GM12878 (cell line): Measurements from ENCODE around the gene SERINC5. TPM values are rescaled to one million over a fixed set of nuclear protein-coding genes. Genes with fewer than 3 reads are reported as not detected.

Experiments
- CBX5 ChIP-seq: sonication (generic); IDR thresholded peaks from 2 replicates; pipeline ENCODE4 v1.6.1; 2016; ENCODE audit warnings: low read depth, moderate library complexity, mild to moderate bottlenecking, inconsistent platforms
- CHD1 ChIP-seq: IDR thresholded peaks from 2 replicates; pipeline ENCODE4 v1.6.1; 2012; ENCODE audit warnings: low read depth, low read length, improper control_type of control experiment
- CHD4 ChIP-seq: fragments of 200-600 bp; sonication (generic); IDR thresholded peaks from 2 replicates; pipeline ENCODE4 v1.6.1; 2016; ENCODE audit warnings: mild to moderate bottlenecking
- DPF2 ChIP-seq: fragments of 450-650 bp; IDR thresholded peaks from 2 replicates; pipeline ENCODE4 v1.6.1; 2017; ENCODE audit warnings: mild to moderate bottlenecking
- ELK1 ChIP-seq: IDR thresholded peaks from 2 replicates; pipeline ENCODE4 v1.6.1; 2012; ENCODE audit warnings: low read depth, low read length, improper control_type of control experiment
- GATAD2B ChIP-seq: fragments of 450-650 bp; conservative IDR thresholded peaks from 2 replicates; pipeline ENCODE4 v1.6.1; 2017; ENCODE audit warnings: low read depth, mild to moderate bottlenecking, moderate library complexity
- IKZF1 ChIP-seq: fragments of 450-650 bp; conservative IDR thresholded peaks from 2 replicates; pipeline ENCODE4 v1.6.1; 2017; ENCODE audit warnings: antibody characterized with exemption, mild to moderate bottlenecking
- IKZF2 ChIP-seq, 2 experiments: fragments of 450-650 bp; IDR thresholded peaks; 2 replicates each; pipeline ENCODE4 v1.6.1; 2017; ENCODE audit warnings: mild to moderate bottlenecking in 2 of 2, moderate library complexity in 2 of 2
- IRF5 ChIP-seq: fragments of 450-650 bp; IDR thresholded peaks from 2 replicates; pipeline ENCODE4 v1.6.1; 2017; ENCODE audit warnings: borderline replicate concordance
- JUNB ChIP-seq: IDR thresholded peaks from 2 replicates; pipeline ENCODE4 v1.6.1; 2016; ENCODE audit warnings: antibody characterized with exemption, mild to moderate bottlenecking
- MTA2 ChIP-seq: fragments of 450-650 bp; IDR thresholded peaks from 2 replicates; pipeline ENCODE4 v1.6.1; 2016; ENCODE audit warnings: low read depth, mild to moderate bottlenecking, moderate library complexity
- MYC ChIP-seq: IDR thresholded peaks from 2 replicates; pipeline ENCODE4 v1.6.1; 2011; ENCODE audit warnings: mild to moderate bottlenecking, low read length, moderate library complexity, inconsistent platforms; ENCODE audit not compliant: insufficient read depth, insufficient replicate concordance, insufficient read length, severe bottlenecking
- NFIC ChIP-seq: IDR thresholded peaks from 2 replicates; pipeline ENCODE4 v1.6.1; 2012; ENCODE audit warnings: low read depth, mild to moderate bottlenecking, inconsistent platforms, low read length, moderate library complexity
- NRF1 ChIP-seq: conservative IDR thresholded peaks from 2 replicates; pipeline ENCODE4 v1.6.1; 2011; ENCODE audit warnings: mild to moderate bottlenecking, low read depth, low read length, improper control_type of control experiment
- RAD21 ChIP-seq: IDR thresholded peaks from 2 replicates; pipeline ENCODE4 v1.6.1; 2011; ENCODE audit warnings: mild to moderate bottlenecking, low read depth, low read length, moderate library complexity; ENCODE audit not compliant: insufficient read depth
- RBBP5 ChIP-seq: fragments of 200-600 bp; sonication (generic); conservative IDR thresholded peaks from 2 replicates; pipeline ENCODE4 v1.6.1; 2016
- RELB ChIP-seq: fragments of 450-650 bp; IDR thresholded peaks from 2 replicates; pipeline ENCODE4 v1.6.1; 2017; ENCODE audit warnings: low read depth, mild to moderate bottlenecking, moderate library complexity
- SIX5 ChIP-seq: IDR thresholded peaks from 2 replicates; pipeline ENCODE4 v1.6.1; 2011; ENCODE audit warnings: mild to moderate bottlenecking, low read depth, low read length, moderate library complexity; ENCODE audit not compliant: severe bottlenecking
- SMC3 ChIP-seq: IDR thresholded peaks from 2 replicates; pipeline ENCODE4 v1.6.1; 2011; ENCODE audit warnings: low read length, improper control_type of control experiment, borderline replicate concordance
- SUPT20H ChIP-seq: IDR thresholded peaks from 2 replicates; pipeline ENCODE4 v1.6.1; 2011; ENCODE audit warnings: low read depth, mild to moderate bottlenecking, low read length, moderate library complexity, borderline replicate concordance; ENCODE audit not compliant: control insufficient read depth
- TCF12 ChIP-seq: IDR thresholded peaks from 2 replicates; pipeline ENCODE4 v1.6.1; 2011; ENCODE audit warnings: low read depth, mild to moderate bottlenecking, low read length
- TCF7 ChIP-seq: IDR thresholded peaks from 2 replicates; pipeline ENCODE4 v1.6.1; 2014; ENCODE audit warnings: antibody characterized with exemption, borderline replicate concordance
- WRNIP1 ChIP-seq: IDR thresholded peaks from 2 replicates; pipeline ENCODE4 v1.6.1; 2011; ENCODE audit warnings: low read depth, low read length, improper control_type of control experiment, borderline replicate concordance
- ZBED1 ChIP-seq: IDR thresholded peaks from 2 replicates; pipeline ENCODE4 v1.6.1; 2016; ENCODE audit warnings: borderline replicate concordance
- polyA plus RNA-seq, 11 experiments: library from polyadenylated mRNA; depleted of rRNA in 4 of 11; unstranded in 6 of 11; stranded (reverse) in 5 of 11; fragments of >200 nt; fragmentation: Nextera tagmentation in 4 of 11; fragmentation: Illumina TruSeq in 1 of 11; extraction: Ambion mirVana in 4 of 11; extraction: Trizol in 1 of 11; gene quantifications; 1 replicate in 1 of 11; 2 replicates in 10 of 11; pipeline versions ENCODE4 v1.2.1 to v1.2.3, GENCODE V29; 2011 to 2016; ENCODE audit warnings: inconsistent platforms in 2 of 11, missing spikeins in 2 of 11, low read depth in 1 of 11
- total RNA-seq, 4 experiments: library from RNA; depleted of rRNA in 3 of 4; stranded (reverse); fragments of >200 nt in 3 of 4; fragmentation: Illumina TruSeq in 1 of 4; extraction: Trizol in 1 of 4; gene quantifications; 2 replicates each; pipeline versions ENCODE4 v1.2.1 to v1.2.3, GENCODE V29; 2013 to 2021
- TF ChIP-seq, protein P1 (sequence below): fragments of 450-650 bp; formaldehyde crosslinking; IDR thresholded peaks from 2 replicates; pipeline ENCODE4 v1.5.0; 2022; ENCODE audit warnings: mild to moderate bottlenecking, missing genetic modification characterization

SERINC5 gene
- total and polyA plus RNA-seq, 10 of the 15 experiments (the other 5 are each of a cell fraction or from before 2014, with no cell fraction given) = 0.66 to 7.0 (median 2.8) TPM

DNA sequence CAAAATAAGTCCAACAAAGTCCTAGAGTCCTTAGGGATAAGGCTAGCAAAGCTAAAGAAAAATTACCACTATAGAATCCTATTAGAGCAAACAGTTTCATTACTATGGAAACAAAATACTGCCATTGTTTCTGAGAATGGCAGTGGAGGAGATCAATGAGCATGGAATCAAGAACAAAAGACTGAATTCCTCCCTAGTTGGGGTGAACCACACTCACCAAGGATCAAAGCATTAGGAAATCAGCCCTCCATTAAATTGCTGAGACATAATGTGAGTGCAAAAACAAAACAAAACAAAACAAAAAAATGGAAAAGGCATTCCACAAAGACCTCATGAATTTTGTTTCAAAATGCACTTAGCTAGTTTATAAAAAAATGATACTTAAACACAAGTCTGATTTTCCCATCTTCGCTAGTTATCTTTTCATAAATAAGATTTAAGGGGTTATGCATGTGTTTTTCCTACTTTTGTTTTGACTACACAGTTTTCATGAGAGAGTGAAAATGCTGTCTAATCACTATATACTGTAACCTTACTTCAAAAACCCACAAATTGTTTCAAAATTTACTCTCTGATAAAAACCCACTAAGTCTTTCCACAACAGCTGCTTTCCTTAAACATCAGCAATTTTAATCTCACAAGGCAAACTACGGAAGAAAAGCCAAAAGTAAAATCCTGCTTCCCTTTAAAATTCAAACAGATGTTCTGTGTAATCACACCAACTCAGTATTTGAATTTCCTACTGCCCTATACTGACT, 9.7 kb downstream of the SERINC5 start (continued):
- TF ChIP-seq IRF5 (no peak), JUNB (peak; percentile 71), RELB (peak; percentile 46; the same call in 1 of the 2 replicates), ZBED1 (no peak), ELK1 (no peak), GATAD2B (no peak), SMC3 (no peak), DPF2 (no peak), NFIC (no peak), CHD1 (no peak), MYC (no peak), TCF12 (no peak), MTA2 (peak; percentile 32; the same call in 1 of the 2 replicates), CHD4 (no peak), SIX5 (no peak), SUPT20H (no peak), WRNIP1 (no peak), IKZF2 (IDR thresholded peaks at IDR 0.05) (peak in 1 of 2 experiments; percentile 53; a peak in 1 of 4 replicates), RBBP5 (no peak), NRF1 (no peak), TCF7 (no peak), CBX5 (no peak), IKZF1 (0 out of 2 replicates have a peak, but pooled peaks have one; percentile 9), RAD21 (no peak)
- TF ChIP-seq, protein P1, sequence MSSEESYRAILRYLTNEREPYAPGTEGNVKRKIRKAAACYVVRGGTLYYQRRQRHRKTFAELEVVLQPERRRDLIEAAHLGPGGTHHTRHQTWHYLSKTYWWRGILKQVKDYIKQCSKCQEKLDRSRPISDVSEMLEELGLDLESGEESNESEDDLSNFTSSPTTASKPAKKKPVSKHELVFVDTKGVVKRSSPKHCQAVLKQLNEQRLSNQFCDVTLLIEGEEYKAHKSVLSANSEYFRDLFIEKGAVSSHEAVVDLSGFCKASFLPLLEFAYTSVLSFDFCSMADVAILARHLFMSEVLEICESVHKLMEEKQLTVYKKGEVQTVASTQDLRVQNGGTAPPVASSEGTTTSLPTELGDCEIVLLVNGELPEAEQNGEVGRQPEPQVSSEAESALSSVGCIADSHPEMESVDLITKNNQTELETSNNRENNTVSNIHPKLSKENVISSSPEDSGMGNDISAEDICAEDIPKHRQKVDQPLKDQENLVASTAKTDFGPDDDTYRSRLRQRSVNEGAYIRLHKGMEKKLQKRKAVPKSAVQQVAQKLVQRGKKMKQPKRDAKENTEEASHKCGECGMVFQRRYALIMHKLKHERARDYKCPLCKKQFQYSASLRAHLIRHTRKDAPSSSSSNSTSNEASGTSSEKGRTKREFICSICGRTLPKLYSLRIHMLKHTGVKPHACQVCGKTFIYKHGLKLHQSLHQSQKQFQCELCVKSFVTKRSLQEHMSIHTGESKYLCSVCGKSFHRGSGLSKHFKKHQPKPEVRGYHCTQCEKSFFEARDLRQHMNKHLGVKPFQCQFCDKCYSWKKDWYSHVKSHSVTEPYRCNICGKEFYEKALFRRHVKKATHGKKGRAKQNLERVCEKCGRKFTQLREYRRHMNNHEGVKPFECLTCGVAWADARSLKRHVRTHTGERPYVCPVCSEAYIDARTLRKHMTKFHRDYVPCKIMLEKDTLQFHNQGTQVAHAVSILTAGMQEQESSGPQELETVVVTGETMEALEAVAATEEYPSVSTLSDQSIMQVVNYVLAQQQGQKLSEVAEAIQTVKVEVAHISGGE = no peak
